SU-DHL-6 (cell line): ENCODE measurements around the gene INSC.

Experiments
- CTCF ChIP-seq: fragments of 200-600 bp; sonication (generic); IDR thresholded peaks from one replicate; pipeline ENCODE4 v1.5.1; 2017; ENCODE audit warnings: antibody characterized with exemption, mild to moderate bottlenecking, low read length, moderate library complexity; ENCODE audit not compliant: insufficient read depth, poor library complexity, severe bottlenecking
- EZH2phosphoT487 ChIP-seq: fragments of 200-600 bp; sonication (generic), shearing (Covaris generic); conservative IDR thresholded peaks from 2 replicates; pipeline ENCODE4 v1.6.1; 2018; ENCODE audit warnings: mild to moderate bottlenecking, antibody characterized with exemption, low read length, moderate library complexity, mixed read lengths

- TF ChIP-seq CTCF (no peak), EZH2phosphoT487 (no peak)
Observed at GRCh38 chr11:15288863-15289262, 174.1 kb downstream of the INSC start.
